ENCODE data around the gene STK32C. TPM values are rescaled to one million over a fixed set of nuclear protein-coding genes. Genes with fewer than 3 reads are reported as not detected.

STK32C gene
- total RNA-seq, 1 experiment from 2014 or later = 24.9 TPM

GRCh38 chr10:132240581-132240980, 67.2 kb downstream of the STK32C start:
- H3K4me3 ChIP-seq (ENCODE audit: insufficient read depth, low read depth, low read length) = no peak overlapping the region
- H3K27me3 ChIP-seq (ENCODE audit: control insufficient read depth, insufficient read depth, low read length) = no peaks in the 10 kb centered on the region
- H3K36me3 ChIP-seq (replicated peaks; ENCODE audit: control insufficient read depth, insufficient read depth, low read length) = no peaks in the 10 kb centered on the region
- no peak for DNase-seq

- Histone ChIP-seq H3K36me3 (replicated peaks; ENCODE audit: control insufficient read depth, insufficient read depth, low read length) (no peaks in the 10 kb centered on the region), H3K4me3 (ENCODE audit: insufficient read depth, low read depth, low read length) (no peak overlapping the region), H3K27me3 (ENCODE audit: control insufficient read depth, insufficient read depth, low read length) (no peaks in the 10 kb centered on the region)
- no peak for DNase-seq
Observed at GRCh38 chr10:132240156-132240555, 67.6 kb downstream of the STK32C start.

- Histone ChIP-seq H3K27me3 (ENCODE audit: control insufficient read depth, insufficient read depth, low read length) (no peaks in the 10 kb centered on the region), H3K4me3 (ENCODE audit: insufficient read depth, low read depth, low read length) (no peak overlapping the region), H3K36me3 (replicated peaks; ENCODE audit: control insufficient read depth, insufficient read depth, low read length) (no peaks in the 10 kb centered on the region; the same call in 1 of the 2 replicates)
- no peak for DNase-seq
Observed at GRCh38 chr10:132239126-132240031, 68.4 kb downstream of the STK32C start.

GRCh38 chr10:132238371-132239125, 69.2 kb downstream of the STK32C start:
- no peaks in the 10 kb centered on the region for H3K27me3 ChIP-seq (ENCODE audit: control insufficient read depth, insufficient read depth, low read length)
- H3K4me3 ChIP-seq (ENCODE audit: insufficient read depth, low read depth, low read length) = no peak overlapping the region
- no peak for DNase-seq
- H3K36me3 ChIP-seq (replicated peaks; ENCODE audit: control insufficient read depth, insufficient read depth, low read length) = no peaks in the 10 kb centered on the region; the same call in 1 of the 2 replicates

- Histone ChIP-seq H3K4me3 (ENCODE audit: insufficient read depth, low read depth, low read length) (no peak overlapping the region), H3K36me3 (replicated peaks; ENCODE audit: control insufficient read depth, insufficient read depth, low read length) (no peaks in the 10 kb centered on the region; the same call in 1 of the 2 replicates), H3K27me3 (ENCODE audit: control insufficient read depth, insufficient read depth, low read length) (no peaks in the 10 kb centered on the region)
- DNase-seq = no peak
Observed at GRCh38 chr10:132237871-132238270, 69.9 kb downstream of the STK32C start.

GRCh38 chr10:132237396-132237795, 70.4 kb downstream of the STK32C start:
- DNase-seq = no peak
- no peaks in the 10 kb centered on the region for H3K27me3 ChIP-seq (ENCODE audit: control insufficient read depth, insufficient read depth, low read length)

GRCh38 chr10:132236881-132237280, 70.9 kb downstream of the STK32C start:
- H3K36me3 ChIP-seq (replicated peaks; ENCODE audit: control insufficient read depth, insufficient read depth, low read length) = no peaks in the 10 kb centered on the region; the same call in 1 of the 2 replicates
- no peak for DNase-seq
- H3K27me3 ChIP-seq (ENCODE audit: control insufficient read depth, insufficient read depth, low read length) = no peaks in the 10 kb centered on the region

More at GRCh38 chr10:132237396-132237795, 70.4 kb downstream of the STK32C start:
- H3K4me3 ChIP-seq (ENCODE audit: insufficient read depth, low read depth, low read length) = no peak overlapping the region
- no peaks in the 10 kb centered on the region; the same call in 1 of the 2 replicates for H3K36me3 ChIP-seq (replicated peaks; ENCODE audit: control insufficient read depth, insufficient read depth, low read length)

GRCh38 chr10:132236161-132236560, 71.6 kb downstream of the STK32C start:
- no peaks in the 10 kb centered on the region; the same call in 1 of the 2 replicates for H3K36me3 ChIP-seq (replicated peaks; ENCODE audit: control insufficient read depth, insufficient read depth, low read length)
- H3K27me3 ChIP-seq (ENCODE audit: control insufficient read depth, insufficient read depth, low read length) = no peaks in the 10 kb centered on the region
- DNase-seq = no peak
- H3K4me3 ChIP-seq (ENCODE audit: insufficient read depth, low read depth, low read length) = no peak overlapping the region

More at GRCh38 chr10:132236881-132237280, 70.9 kb downstream of the STK32C start:
- H3K4me3 ChIP-seq (ENCODE audit: insufficient read depth, low read depth, low read length) = no peak overlapping the region

- Histone ChIP-seq H3K4me3 (ENCODE audit: insufficient read depth, low read depth, low read length) (no peak overlapping the region), H3K36me3 (replicated peaks; ENCODE audit: control insufficient read depth, insufficient read depth, low read length) (no peaks in the 10 kb centered on the region; the same call in 1 of the 2 replicates), H3K27me3 (ENCODE audit: control insufficient read depth, insufficient read depth, low read length) (no peaks in the 10 kb centered on the region)
- no peak for DNase-seq
Observed at GRCh38 chr10:132234860-132235259, 72.9 kb downstream of the STK32C start.

GRCh38 chr10:132233501-132234085, 74.2 kb downstream of the STK32C start:
- H3K27me3 ChIP-seq (ENCODE audit: control insufficient read depth, insufficient read depth, low read length) = no peaks in the 10 kb centered on the region
- no peaks in the 10 kb centered on the region; the same call in 1 of the 2 replicates for H3K36me3 ChIP-seq (replicated peaks; ENCODE audit: control insufficient read depth, insufficient read depth, low read length)
- no peak overlapping the region for H3K4me3 ChIP-seq (ENCODE audit: insufficient read depth, low read depth, low read length)
- DNase-seq = no peak

GRCh38 chr10:132232981-132233380, 74.8 kb downstream of the STK32C start:
- DNase-seq = no peak
- no peaks in the 10 kb centered on the region; the same call in 1 of the 2 replicates for H3K36me3 ChIP-seq (replicated peaks; ENCODE audit: control insufficient read depth, insufficient read depth, low read length)
- no peak overlapping the region for H3K4me3 ChIP-seq (ENCODE audit: insufficient read depth, low read depth, low read length)
- H3K27me3 ChIP-seq (ENCODE audit: control insufficient read depth, insufficient read depth, low read length) = no peaks in the 10 kb centered on the region

GRCh38 chr10:132232023-132232951, 75.5 kb downstream of the STK32C start:
- no peak for DNase-seq
- H3K36me3 ChIP-seq (replicated peaks; ENCODE audit: control insufficient read depth, insufficient read depth, low read length) = no peaks in the 10 kb centered on the region; the same call in 1 of the 2 replicates

GRCh38 chr10:132231656-132232022, 76.1 kb downstream of the STK32C start:
- no peaks in the 10 kb centered on the region; the same call in 1 of the 2 replicates for H3K36me3 ChIP-seq (replicated peaks; ENCODE audit: control insufficient read depth, insufficient read depth, low read length)
- no peak overlapping the region for H3K4me3 ChIP-seq (ENCODE audit: insufficient read depth, low read depth, low read length)
- no peak for DNase-seq
- no peaks in the 10 kb centered on the region for H3K27me3 ChIP-seq (ENCODE audit: control insufficient read depth, insufficient read depth, low read length)

More at GRCh38 chr10:132232023-132232951, 75.5 kb downstream of the STK32C start:
- Histone ChIP-seq H3K4me3 (ENCODE audit: insufficient read depth, low read depth, low read length) (no peak overlapping the region), H3K27me3 (ENCODE audit: control insufficient read depth, insufficient read depth, low read length) (no peaks in the 10 kb centered on the region)
